GM12891 (cell line): ENCODE data around the gene NSUN6.

Experiments used
- DNase-seq: peaks from one replicate; pipeline ENCODE4 v3.0.0; 2011; ENCODE audit warnings: low spot score; ENCODE audit not compliant: insufficient read length
- FAIRE-seq: peaks from 2 replicates; lab custom pipeline; 2011; peaks lifted over from hg19 to GRCh38; lab: Jason Lieb, UNC
- PAX5 ChIP-seq: IDR thresholded peaks from 2 replicates; pipeline ENCODE4 v1.6.1; 2011; ENCODE audit warnings: low read length, moderate library complexity, mild to moderate bottlenecking; ENCODE audit not compliant: insufficient read depth, severe bottlenecking
- POLR2A ChIP-seq: IDR thresholded peaks from 2 replicates; pipeline ENCODE4 v1.6.1; 2011; ENCODE audit warnings: low read depth, low read length, control low read depth
- POLR2AphosphoS5 ChIP-seq: IDR thresholded peaks from 2 replicates; pipeline ENCODE4 v1.6.1; 2011; ENCODE audit warnings: low read depth, low read length, control low read depth
- POU2F2 ChIP-seq: IDR thresholded peaks from 2 replicates; pipeline ENCODE4 v1.6.1; 2011; ENCODE audit warnings: low read depth, mild to moderate bottlenecking, control low read depth, low read length, moderate library complexity
- SPI1 ChIP-seq: IDR thresholded peaks from 2 replicates; pipeline ENCODE4 v1.6.1; 2011; ENCODE audit warnings: low read depth, low read length, control low read depth
- TAF1 ChIP-seq: IDR thresholded peaks from 2 replicates; pipeline ENCODE4 v1.6.1; 2011; ENCODE audit warnings: low read depth, low read length, control low read depth

The NSUN6 gene

GRCh38 chr10:18681971-18682411 lies 30.6 kb upstream of the NSUN6 start:
- FAIRE-seq (no peak), DNase-seq (no peak)
- no peak for TF ChIP-seq PAX5
- 0 out of 2 replicates have a peak, but pooled peaks have one; percentile 32 for TF ChIP-seq POLR2AphosphoS5
- TF ChIP-seq POU2F2, result no peak

GRCh38 chr10:18681366-18681765 lies 30.0 kb upstream of the NSUN6 start:
- no peak for FAIRE-seq
- no peak for DNase-seq
- TF ChIP-seq PAX5, result no peak
- no peak for TF ChIP-seq TAF1
- TF ChIP-seq POLR2AphosphoS5, result no peak
- TF ChIP-seq POU2F2, result no peak
- TF ChIP-seq SPI1, result no peak
- no peak for TF ChIP-seq POLR2A

DNA sequence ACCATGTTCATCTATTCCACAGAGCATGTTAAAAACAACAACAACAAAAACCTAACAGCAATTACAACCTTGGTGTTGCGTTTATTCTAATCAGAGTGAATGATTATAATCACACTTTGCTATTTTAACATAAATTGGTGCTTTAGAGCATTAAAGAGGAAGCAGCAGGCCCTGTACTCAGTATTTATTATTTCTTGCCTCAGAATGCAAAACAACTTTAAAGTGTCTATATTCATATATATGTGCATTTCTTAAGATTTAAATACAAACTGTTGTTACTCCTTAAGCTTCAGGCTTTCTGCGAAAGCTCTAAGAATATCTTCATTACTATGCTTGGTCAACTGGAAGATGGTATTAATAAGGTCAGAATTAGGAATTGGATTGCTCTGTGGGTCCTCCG lies 29.4 kb upstream of the NSUN6 start:
- FAIRE-seq (no peak), DNase-seq (no peak)
- TF ChIP-seq POU2F2, result no peak

DNA sequence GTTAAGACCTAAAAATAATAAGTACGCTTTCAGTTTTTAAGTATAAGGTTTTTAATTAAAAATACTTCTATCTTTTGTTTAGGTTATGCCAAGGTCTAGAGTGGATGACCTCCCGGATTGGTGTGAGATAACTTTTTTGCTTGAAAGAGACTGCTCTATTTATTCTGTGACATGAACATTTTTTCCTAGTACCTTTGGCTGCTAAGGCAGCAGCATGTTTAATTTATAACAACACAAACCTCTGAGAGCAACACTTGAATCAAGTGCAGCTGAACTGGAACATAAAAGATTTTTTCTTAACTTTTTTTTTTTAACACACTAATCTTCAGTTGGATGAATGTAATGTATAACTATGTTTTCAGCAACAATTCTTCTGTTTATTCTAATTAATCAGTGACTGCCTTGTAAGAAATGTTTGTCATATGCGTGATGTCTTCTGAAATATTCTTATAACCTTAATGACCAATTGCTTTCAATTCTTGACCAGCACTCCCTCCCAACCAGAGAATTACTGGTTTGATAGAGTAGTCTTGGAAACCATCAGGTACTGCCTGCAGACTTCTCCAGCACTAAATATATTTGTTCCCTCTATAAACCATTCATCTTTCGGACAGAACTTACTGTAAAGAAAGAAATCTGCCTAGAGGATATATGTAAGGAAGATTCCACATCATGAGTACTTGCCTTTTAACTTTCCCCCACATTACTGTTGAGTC lies 23.9 kb upstream of the NSUN6 start:
- no peak for DNase-seq
- no peak for FAIRE-seq

DNA sequence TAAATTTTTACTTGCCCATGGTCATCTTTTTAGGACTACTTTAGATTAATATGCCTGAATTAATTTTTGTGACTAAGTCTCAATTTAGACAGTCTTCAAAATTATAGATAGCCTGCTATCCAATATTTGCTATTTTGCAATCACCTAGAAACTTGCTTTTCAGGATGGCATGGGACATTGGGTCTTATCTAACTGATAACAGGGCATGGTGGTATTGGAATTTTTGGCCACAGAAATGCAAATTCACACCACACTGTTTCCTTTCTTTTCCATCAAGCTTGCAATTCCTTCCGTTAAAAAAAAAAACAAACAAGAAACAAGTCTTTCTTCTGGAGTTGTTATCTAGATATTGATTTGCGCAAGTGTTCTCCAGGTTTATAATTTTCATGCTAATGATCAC lies 16.6 kb upstream of the NSUN6 start:
- no peak for DNase-seq
- no peak for TF ChIP-seq POLR2A
- TF ChIP-seq TAF1, result no peak
- no peak for TF ChIP-seq POU2F2
- no peak for TF ChIP-seq POLR2AphosphoS5
- TF ChIP-seq PAX5, result no peak
- no peak for TF ChIP-seq SPI1
- FAIRE-seq, result no peak

More for the DNA sequence above, 23.9 kb upstream of the NSUN6 start:
- TF ChIP-seq PAX5 (no peak), SPI1 (no peak), TAF1 (no peak), POLR2A (no peak), POLR2AphosphoS5 (no peak), POU2F2 (no peak)

- FAIRE-seq (no peak), DNase-seq (no peak)
- TF ChIP-seq POLR2AphosphoS5 (no peak), POLR2A (no peak), TAF1 (no peak), PAX5 (no peak), SPI1 (no peak), POU2F2 (no peak)
Measured at GRCh38 chr10:18666810-18667209, 15.4 kb upstream of the NSUN6 start.

DNA sequence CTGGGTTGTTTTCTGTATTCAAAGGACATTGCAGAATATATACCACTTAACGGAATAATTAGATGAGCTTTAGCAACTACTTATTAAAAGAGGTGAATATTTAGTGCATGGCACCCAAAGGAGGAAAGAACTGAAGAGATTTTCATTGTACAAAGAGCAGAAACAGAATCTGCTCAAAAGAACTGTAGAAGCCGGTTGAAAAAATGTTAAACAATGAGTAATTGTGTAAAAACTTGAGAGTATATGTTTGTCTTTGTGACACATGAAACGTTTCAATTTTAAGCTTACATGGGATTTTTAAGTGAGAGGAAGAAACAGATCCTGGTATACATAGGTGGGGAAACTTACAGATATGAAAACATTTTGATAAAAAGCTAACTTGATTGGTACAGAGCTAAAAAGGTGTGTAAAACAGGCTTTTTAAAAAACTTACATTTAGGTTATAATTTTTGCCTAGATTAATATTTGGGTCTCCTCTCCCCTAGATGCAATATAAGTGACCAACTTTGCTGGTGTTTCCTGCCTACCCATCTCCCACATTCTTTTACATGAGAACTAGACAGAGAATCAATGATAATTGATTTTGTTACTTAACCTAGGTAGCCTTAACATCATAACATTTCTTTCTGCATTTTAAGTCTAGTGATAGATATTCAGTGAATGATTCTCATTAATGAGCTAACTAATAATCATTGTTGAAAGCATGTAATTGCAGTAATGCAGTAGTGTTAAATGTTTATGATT lies 14.6 kb upstream of the NSUN6 start:
- no peak for DNase-seq
- FAIRE-seq, result no peak
- TF ChIP-seq POU2F2, result no peak
- no peak for TF ChIP-seq PAX5
- TF ChIP-seq SPI1, result no peak
- TF ChIP-seq POLR2A, result no peak
- TF ChIP-seq TAF1, result no peak
- TF ChIP-seq POLR2AphosphoS5, result no peak

DNA sequence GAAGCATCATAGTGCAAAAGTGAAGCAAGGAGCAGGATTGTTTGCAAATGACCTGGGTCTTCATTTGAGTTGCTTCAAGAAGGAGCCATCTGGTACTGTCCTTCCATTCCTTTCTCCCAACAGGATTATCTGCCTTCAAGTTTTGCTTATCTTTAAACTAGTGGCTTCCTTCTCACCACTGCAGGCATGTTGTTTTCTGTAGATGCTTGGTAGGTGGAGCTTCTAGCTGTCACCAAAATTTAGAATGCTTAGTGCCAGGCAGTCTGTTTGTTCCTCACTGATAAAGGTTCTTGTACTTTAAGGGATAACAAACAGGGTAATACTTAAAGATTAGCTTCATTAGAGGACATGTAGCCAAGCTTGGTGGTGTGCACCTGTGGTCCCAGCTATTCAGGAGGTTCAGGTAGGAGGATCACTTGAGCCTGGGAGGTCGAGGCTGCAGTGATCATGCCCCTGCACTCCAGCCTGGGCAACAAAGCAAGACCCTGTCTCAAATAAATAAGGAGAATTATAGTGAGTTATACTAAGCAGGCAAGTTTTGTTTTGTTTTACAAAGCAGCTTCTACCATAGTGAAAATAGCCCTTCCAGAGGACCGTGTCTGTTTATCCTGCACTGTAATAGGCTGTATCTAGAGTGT lies 13.6 kb upstream of the NSUN6 start:
- DNase-seq (no peak), FAIRE-seq (no peak)
- TF ChIP-seq POU2F2 (no peak), POLR2A (no peak), TAF1 (no peak), SPI1 (no peak), POLR2AphosphoS5 (no peak), PAX5 (no peak)

GRCh38 chr10:18660816-18661431 lies 9.5 kb upstream of the NSUN6 start:
- DNase-seq (no peak), FAIRE-seq (no peak)
- TF ChIP-seq POLR2AphosphoS5 (no peak), TAF1 (no peak), POLR2A (no peak)
